ENCODE data around the gene SLC15A3.
"Not testable (repeated sequence)": the region's sequence is repeated elsewhere in the genome, so short reads cannot be mapped to it uniquely, and the experiment has no call there.

The SLC15A3 gene

DNA sequence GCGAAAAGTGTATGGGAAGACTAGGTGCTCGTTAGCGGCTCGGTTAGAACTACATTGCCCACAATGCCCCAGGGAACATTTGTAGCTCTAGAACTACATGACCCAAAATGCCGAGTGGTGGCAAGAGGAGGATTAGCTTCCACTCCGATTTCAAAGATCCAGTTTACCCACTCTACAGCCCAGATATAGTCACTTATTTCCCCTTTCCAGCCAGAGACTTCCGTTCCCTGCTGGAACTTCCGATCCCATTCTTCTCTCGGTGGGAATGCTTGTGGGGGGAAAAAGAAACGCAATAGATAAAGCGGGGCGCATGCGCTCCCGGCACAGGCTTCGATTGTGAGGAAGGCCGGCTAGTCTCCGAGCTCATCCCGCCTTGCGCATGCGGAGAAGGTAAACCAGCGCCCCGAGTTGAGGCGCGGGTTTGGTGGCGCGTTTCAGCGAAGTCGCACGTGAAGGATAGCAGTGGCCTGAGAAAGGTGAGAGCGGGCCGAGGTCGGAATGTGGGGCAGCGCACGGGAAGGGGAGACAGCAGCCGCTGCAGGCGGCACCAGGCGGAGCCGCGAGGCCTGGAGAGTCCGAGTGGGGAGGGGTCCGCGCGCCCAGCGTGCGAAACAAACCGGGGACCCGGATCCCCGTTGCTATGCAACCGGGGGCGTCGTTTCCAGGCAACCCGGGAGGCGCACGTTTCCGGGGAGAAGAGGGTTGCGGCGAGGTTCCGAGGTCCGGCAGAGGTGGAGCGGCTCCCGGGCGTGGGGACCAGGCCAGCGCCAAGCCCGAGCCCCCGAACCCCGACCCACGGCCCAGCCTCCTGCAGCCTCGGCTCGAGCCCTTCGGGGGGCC is 38.0 kb downstream of the SLC15A3 start, which contains the start of gene TMEM109:
Gene TMEM109 (plus strand): TSS at position 366 of the 840 bp plus-strand sequence. CDS start 5,536 bp downstream, outside the sequence.
- peak; percentile 92 for DNase-seq (ENCODE audit: low spot score)

DNA sequence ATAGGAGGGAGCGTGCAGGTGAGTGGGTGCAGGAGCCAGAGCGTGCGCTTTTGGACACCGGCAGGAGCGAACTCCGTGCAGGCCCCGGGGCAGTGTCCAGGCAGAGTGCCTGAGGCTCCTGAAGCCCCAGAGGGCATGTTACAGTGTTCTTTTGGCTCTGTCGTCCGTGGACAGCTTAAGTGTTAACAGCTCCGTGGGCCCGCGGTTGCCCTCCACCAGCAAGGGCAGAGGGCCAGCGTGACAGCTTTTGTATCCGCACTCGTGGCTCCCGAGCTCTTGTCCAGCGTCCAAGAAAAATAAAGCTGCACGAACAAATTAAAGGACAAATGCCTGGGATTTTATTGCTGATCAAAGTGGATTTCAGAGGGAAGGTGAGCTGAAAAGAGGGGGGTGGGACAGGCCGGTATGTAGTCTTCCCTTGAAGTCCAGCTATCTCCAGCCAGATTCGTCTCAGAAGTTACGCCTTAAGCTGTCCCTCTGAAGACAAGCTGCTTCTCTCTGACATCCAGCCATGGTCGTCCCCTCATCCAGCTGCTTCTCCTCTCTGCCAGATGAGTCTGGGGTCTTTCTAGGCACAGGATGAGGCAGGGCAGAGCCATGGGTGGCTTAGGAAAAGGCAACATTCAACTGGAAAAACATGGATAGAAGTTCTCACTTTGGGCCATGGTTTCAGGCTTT is 39.0 kb downstream of the SLC15A3 start:
- DNase-seq (ENCODE audit: low spot score): no peak

DNA sequence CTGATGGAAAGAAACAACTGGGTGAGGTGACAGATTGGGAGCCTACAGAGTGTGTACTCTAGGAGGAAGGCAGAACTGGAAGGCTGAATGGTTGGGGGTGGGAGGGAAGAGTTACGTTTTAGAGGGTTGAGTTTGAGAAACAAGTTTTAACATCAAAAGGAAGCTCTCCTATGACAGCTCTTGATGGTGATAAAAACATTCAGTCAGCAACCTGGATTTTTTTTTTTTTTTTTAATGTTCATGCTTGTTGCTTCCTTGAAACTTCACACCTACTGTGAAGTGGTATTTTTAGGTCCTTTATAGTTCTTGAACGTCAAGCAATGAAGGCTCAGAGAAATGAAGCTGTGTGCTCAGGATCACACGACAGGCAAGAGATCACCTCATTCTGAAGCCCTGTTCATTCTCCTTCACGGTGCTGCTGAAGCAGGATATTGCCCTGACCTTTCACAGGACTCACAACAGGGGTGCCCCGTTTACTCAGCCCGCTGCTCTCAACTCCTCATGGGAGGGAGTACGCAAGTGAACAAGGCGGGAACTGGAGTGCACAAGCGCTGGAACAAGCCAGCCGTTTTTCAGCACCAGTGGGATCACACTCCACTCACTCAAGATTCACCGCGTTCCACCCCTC is 39.6 kb downstream of the SLC15A3 start:
- DNase-seq (ENCODE audit: low spot score): no peak

DNA sequence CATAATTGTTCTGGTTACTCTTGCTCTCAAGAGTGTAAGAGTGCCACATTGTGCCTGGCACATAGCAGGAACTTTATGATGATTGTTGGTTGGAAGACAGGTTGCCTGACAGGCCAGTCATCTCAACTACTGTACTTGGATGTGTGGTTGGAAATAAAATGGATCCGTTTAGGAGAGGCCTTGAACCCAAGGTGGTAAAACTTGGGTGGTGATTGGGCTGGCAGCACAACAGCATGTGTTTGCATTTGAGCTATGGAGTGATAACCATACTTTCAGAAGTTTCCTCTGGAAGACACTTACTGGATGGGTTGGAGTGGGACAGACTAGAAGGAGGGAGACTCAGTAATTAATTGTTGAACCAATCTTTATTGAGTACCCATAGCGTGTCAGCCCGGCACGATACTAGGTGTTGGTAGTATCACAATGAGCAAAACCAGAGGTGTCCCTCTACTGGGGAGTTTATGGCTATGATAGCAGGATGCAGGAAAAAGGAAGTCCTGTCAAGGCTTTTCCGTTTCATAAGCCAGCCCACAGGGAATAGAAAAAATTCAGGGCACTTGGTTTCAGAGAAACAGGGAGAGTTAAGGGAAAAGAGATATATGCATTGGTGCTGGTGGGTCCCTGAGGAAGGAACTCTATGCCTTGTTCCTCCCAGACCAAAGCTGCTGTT is 41.1 kb downstream of the SLC15A3 start:
- no peak for DNase-seq (ENCODE audit: low spot score)

DNA sequence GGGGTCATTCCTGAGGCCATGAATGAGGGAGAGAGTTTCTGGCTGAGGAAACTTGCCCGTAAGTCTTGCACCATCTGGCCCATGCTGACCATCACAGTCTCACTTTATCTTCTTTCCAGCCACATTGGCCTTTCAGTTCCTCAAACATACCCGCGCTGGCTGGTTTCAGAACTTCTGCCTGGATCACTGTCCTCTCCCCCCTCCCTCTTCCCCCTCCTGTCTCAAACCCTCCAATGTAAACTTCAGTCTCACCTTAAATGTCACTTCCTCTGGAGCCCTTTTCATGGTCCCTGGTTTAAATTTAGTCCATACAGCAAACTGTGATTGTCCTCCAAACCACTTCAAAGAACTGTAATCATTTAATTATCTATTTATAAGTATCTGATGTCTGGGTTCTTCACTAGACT is 41.7 kb downstream of the SLC15A3 start:
- DNase-seq (ENCODE audit: low spot score): no peak

DNA sequence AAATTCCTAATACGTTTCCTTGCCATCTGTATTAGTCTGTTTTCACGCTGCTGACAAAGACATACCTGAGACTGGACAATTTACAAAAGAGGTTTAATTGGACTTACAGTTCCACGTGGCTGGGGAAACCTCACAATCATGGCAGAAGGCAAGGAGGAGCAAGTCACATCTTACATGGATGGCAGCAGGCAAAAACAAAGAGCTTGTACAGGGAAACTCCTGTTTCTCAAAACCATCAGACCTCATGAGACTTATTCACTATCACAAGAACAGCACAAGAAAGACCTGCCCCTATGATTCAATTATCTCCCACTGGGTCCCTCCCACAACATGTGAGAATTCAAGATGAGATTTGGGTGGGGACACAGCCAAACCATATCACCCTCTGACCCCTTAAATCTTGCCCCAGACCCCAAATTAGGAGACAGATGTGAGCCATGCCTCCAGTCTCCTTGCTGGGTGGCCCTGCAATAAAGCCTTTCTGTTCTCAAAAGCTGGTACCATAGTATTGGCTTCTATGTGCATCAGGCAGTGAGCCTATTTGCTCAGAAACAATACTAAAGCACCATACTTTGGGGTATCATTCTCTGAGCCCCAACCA is 42.2 kb downstream of the SLC15A3 start:
- not testable (repeated sequence) for DNase-seq (ENCODE audit: low spot score)

DNA sequence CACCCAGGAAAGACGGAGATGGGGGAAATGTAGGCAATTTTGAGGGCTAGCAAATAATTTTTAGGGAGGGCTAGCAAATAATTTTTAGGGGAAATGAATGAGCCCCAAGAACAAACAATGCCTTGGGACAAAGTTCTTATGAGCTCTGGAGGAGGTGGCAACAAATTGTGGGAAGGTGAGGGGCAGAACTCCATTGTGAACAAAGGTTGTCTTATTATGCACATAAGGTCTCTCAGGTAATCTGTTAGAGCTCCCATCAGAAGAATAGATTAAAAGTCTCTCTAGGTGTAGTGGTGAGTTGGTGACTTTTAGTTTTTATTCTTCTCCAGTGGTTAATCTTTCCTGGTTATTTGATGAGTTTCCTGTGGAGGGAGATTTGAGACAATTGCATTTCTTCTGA is 43.2 kb downstream of the SLC15A3 start:
- DNase-seq (ENCODE audit: low spot score): no peak

DNA sequence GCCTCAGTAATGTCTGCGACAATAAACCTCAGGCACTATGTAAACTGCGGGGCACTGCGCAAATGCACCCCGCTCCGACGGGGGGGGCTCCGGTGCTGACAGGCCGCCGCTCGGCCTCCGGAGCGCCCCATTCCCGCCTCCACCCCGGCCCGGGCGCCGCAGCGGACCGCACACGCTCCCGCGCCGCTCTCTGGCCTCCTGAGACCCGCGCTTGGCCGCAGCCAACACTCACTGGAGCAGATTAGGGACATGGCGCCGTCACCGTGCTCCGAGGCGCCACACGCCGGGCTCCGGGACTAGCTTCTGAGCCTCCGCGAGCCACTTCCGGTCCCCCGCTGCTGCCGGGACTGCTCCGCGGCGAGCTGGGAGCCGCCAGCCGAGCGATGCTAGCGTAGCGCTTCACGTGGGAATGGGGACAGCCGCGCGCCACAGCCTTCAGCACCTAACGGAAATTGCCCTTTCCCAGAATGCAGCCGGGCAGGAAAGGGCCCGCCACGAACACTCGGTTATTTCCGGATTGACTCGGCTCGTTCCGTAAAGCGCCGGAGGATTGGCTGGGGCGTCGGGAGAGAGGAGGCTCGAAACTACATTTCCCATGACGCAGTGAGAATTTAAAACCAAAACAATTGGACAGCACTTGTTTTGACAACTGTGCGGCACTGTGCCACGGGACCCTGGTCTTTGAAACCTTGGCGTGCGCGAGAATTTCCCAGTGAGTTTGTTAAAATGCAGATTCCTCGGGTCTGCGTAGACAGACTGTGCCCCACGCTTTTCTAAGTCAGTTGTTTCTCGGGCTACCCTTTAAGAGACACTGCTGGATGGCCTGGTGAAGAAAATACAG is 45.6 kb downstream of the SLC15A3 start, which contains the start of gene PRPF19:
Gene PRPF19 (minus strand): TSS at position 454 of the 841 bp plus-strand sequence. CDS start 203 bp downstream, at position 251.
- DNase-seq (ENCODE audit: low spot score): peak; percentile 96

DNA sequence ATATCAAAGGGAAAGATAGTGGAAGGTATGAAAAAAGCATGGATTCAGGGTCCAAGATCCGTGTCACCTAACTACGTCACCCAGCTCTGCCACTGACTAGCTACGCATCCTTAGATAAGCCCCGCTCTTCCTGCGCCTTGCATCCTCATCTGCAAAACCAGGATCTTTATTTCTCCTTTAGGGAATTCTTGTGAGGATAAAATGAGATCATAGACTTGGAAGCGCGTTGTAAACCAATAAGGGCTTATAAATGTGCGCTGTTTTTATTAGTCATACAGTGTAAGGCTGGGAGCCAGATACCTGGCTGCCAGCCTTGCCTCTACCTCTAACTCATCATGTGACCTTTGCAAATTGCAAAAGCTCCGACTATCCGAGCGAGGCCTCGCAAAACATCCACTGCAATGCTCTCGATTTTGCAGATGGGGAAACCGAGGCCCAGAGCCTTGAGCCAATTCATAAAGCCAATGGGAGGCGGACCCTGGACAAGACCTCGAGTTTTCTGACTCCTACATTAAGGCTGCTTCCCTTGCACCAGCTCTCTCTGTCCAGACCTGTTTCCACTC is 46.3 kb downstream of the SLC15A3 start:
- peak; percentile 49 for DNase-seq (ENCODE audit: low spot score)

DNA sequence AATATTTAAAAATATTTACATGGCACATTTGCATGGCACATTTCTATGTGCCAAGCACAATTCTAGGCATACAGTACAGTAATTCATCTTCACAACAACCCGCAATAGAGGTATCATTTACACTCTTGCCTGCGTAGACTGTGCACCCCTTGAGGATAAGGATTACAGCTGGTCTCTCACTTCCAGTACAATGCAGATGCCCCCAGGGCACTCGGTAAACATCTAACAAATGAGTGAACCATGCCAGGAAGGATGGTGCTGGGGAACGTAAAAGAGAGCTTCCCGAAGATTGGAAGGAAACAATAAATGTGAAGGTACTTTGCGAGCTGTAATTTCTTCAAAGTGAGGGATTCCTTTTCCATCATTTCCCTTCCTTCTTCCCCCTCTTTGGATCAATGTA is 46.9 kb downstream of the SLC15A3 start:
- no peak for DNase-seq (ENCODE audit: low spot score)

DNA sequence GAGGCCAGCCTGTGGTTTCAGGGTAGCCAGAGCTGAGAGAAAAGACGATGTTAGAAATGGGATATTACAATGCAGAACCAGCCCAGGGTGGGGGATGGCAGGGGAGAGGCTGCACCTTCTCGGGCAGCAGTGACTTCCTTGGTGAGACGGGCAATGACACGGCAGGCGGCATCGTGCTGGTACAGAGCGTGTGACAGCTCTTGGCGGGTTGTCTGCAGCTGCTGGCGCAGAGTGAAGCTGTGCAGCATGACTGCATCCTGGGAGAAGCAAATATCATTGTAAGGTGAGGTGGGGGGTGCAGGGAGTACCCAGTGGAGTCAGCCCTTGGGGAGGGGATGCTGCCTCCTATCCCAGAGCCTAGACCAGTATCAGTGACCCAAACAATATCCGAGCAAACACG is 49.4 kb downstream of the SLC15A3 start:
- no peak for DNase-seq (ENCODE audit: low spot score)

DNA sequence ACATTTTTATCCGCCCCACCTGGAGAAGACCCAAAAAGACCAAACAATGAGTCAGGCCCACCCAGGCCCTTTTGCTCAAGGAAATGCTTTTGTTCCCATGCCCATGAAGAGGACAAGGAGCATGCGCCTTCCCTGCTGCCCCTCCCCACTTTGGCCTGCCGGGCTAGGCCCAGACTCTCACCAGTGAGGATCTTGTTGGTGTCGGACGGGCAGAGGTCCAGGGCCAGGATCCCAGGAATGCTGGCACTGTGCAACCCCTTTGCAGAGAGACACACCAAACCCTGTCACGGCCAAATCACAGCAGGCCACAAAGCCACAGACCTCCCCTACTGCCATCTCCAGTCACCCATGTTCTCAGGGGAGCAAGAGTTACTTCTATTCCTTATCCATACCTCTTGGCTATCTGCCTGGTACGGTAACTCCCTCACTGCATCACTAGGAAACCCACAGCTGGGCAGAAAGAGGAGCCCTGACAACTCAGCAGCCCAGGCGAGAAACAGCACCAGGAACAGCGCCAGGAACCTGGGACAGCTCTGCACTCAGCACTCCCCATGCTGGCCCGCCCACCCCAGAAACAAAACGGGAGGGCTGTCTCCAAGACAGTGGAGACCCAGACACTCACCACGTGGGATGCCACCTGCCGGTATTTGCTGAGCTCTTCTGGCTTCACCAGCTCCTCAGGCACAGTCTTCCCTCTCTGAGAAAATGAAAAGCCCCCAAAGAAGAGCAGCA is 51.1 kb downstream of the SLC15A3 start:
- no peak for DNase-seq (ENCODE audit: low spot score)

DNA sequence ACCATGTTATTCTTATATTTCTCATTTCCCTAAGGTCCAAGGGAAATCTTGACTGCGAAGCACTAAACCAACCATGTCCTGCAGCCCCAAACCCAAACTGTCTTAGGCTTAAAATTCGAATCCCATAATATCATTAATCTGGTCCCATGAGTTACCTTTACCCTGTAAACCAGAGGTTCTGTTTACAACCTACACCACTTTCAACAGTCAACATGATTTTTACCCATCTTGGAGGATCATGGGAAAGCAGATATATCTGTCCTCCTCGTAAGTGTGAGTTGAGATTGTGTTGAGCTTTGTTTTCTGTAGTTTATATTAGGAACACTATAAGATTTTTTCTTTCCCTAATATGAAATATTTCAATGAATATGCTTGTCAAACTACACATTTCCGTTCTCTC is 52.0 kb downstream of the SLC15A3 start:
- DNase-seq (ENCODE audit: low spot score): no peak

DNA sequence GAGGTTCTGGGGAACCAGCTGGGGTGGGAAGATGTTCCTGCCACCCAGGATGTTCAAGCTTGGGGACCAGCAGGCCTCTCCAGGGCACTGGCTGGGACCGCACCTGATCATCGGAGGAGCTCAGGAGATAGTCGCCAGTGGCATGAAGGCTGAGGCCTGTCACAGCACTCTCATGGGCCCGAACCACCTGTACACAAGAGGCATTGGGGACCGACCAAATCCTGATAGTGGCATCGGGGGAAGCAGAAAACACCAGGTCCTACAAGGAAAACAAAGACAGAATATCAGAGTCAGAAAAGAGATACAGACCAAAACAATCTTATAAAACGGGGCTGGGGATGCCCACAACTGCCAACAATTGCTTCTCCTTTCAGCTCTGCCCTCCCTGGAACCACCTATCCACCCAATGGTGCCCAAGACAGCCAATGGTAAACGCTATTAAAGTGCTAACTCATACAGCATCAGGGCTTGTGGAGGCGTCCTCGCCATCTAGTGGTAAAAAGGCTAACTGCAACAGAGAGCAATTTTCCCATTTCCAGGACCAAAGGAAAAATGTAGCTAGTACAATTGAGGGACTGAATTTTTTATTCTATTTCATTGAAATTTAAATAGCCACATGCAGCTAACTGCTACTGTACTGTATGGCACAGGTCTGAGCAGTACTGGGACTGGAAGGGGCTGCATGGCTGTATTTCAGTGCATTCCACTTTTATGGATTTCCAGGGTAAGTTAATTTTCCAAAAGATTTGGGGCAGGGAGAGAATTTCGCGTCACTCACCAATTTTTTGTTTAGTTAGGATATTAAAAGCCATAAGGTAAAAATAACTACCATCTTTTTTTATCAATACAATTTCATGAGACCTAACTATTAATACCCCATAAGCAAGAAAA is 52.7 kb downstream of the SLC15A3 start:
- peak; percentile 48 for DNase-seq (ENCODE audit: low spot score)

DNA sequence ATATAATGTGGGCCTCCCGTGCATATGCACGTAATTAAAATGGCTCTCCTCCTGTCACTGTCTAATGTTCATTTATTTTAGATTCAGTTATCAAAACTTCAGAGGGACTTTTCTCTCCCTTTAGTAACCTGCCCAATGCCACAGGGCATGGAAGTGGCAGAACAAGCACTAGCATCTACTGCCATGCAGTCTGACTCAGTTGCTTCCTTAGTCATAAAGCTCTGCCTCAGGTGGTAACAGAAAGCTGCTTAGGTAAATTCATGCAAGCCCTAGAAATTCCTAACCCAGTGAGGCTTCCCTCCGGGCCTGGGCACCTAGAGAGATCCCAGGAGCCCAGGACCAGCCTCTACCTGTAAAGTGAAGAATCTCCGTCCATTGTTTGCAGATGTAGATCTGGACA is 54.5 kb downstream of the SLC15A3 start:
- DNase-seq (ENCODE audit: low spot score): no peak

DNA sequence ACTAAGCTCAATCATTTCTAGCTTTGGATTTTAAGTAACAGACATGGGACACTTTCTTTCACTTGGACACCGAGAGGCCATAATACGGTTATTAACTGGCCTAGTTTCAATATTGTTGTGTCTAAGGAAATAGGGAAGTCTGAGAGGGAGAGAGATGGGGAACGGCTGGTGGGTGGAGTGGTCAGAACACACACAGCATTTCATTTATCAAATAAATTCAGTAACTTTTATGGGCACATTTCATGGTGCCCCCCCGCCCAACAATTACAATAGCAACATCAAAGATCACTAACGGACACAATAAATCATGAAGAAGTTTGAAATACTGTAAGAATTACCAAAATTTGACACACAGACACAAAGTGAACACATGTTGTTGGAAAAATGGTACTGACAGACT is 56.3 kb downstream of the SLC15A3 start:
- DNase-seq (ENCODE audit: low spot score): no peak

DNA sequence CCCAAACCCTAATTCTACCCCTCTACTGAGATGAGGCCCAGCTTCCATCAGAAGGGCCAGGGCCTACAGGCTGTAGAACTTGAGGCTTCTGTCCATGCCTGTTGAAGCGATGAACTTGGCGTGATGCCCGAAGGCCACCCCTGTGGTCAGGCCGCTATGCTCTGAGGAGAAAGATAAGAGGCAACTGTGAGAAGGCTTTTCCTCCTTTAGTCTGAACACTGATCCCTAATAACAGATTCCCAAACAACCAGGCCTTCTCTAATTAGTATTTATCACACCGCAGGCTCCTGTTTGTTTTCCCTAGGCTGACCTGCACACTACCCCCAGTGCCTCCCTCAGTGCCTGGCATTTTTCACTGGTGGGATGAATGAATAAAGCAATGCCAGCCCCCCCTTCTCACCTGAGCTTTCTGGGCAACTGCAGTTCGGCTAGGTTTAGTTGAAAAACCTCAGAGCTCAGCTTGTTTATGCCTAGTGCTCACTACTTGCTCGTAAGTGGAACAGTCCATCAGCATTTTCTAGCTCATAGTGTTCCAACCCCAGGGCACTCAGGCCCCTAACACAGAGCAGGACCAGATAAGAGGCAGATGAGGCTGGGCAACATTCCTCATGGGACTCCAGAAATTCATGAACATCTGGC is 60.8 kb downstream of the SLC15A3 start:
- no peak for DNase-seq (ENCODE audit: low spot score)

DNA sequence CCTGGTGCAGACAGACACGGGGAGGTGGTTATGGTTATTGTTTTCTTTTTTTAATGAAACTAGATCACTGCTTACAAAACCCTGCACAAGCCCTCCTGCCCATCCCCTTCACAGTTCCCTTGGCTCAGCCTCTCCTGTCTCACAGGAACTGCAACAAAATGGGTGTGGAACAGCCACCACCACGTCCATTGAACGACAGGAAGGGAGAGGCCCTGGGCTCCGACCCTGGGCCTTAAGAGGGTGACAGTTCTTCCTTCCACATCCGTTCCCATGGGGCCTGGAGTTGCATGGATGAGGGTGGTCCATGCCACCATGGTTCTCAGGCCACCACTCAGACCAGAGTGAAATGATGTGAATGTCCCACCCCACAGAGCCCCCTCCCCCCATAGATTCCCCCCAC is 61.3 kb downstream of the SLC15A3 start:
- no peak for DNase-seq (ENCODE audit: low spot score)
